ENCODE measurements around the gene TENM4.

DNA sequence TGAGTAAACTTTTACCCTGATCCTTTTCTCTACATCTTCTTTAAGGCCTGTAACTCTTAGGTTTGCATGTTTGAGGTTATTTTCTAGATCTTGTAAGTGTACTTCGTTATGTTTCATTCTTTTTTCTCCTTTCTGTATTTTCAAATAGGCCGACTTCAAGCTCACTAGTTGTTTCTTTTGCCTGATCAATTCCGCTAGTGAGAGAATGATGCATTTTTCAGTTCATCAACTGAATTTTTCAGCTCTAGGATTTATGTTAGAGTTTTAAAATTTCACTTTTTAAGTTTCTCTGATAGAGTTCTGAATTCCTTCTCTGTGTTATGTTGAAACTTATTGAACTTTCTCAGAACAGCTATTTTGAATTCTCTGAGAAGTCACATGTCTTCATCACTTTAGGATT is 810.7 kb downstream of the TENM4 start:
- TF ChIP-seq, protein P1, sequence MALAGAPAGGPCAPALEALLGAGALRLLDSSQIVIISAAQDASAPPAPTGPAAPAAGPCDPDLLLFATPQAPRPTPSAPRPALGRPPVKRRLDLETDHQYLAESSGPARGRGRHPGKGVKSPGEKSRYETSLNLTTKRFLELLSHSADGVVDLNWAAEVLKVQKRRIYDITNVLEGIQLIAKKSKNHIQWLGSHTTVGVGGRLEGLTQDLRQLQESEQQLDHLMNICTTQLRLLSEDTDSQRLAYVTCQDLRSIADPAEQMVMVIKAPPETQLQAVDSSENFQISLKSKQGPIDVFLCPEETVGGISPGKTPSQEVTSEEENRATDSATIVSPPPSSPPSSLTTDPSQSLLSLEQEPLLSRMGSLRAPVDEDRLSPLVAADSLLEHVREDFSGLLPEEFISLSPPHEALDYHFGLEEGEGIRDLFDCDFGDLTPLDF (CRISPR knock-in tag; IDR thresholded peaks at IDR 0.05) = no peak
- TF ChIP-seq, protein P2, sequence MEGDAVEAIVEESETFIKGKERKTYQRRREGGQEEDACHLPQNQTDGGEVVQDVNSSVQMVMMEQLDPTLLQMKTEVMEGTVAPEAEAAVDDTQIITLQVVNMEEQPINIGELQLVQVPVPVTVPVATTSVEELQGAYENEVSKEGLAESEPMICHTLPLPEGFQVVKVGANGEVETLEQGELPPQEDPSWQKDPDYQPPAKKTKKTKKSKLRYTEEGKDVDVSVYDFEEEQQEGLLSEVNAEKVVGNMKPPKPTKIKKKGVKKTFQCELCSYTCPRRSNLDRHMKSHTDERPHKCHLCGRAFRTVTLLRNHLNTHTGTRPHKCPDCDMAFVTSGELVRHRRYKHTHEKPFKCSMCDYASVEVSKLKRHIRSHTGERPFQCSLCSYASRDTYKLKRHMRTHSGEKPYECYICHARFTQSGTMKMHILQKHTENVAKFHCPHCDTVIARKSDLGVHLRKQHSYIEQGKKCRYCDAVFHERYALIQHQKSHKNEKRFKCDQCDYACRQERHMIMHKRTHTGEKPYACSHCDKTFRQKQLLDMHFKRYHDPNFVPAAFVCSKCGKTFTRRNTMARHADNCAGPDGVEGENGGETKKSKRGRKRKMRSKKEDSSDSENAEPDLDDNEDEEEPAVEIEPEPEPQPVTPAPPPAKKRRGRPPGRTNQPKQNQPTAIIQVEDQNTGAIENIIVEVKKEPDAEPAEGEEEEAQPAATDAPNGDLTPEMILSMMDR (CRISPR knock-in tag; IDR thresholded peaks at IDR 0.05) = no peak
- TF ChIP-seq JDP2 (CRISPR knock-in tag; IDR thresholded peaks at IDR 0.05; ENCODE audit: borderline replicate concordance) (no peak), ZNF101 (CRISPR knock-in tag; IDR thresholded peaks at IDR 0.05; ENCODE audit: borderline replicate concordance, low read depth) (no peak), HCFC1 (IDR thresholded peaks at IDR 0.05; ENCODE audit: low read depth, low read length) (no peak)
- TF ChIP-seq, protein P3, sequence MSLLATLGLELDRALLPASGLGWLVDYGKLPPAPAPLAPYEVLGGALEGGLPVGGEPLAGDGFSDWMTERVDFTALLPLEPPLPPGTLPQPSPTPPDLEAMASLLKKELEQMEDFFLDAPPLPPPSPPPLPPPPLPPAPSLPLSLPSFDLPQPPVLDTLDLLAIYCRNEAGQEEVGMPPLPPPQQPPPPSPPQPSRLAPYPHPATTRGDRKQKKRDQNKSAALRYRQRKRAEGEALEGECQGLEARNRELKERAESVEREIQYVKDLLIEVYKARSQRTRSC (CRISPR knock-in tag; IDR thresholded peaks at IDR 0.05; ENCODE audit: low read depth) = no peak

Measured in HepG2 (cell line).